PC-3 (cell line): ENCODE results near the gene ANKRD50. TPM values are rescaled to one million over a fixed set of nuclear protein-coding genes. Genes with fewer than 3 reads are reported as not detected.

Source experiments
- ATAC-seq: fragments of 200-7000 bp; cut with Tn5 transposase; 2 replicates; pipeline ENCODE4 v1.9.1; 2020; ENCODE audit warnings: mild to moderate bottlenecking, moderate library complexity
- BruUV-seq: library from RNA; stranded (reverse); fragments of 400-500 nt; replicated peaks from 2 replicates; lab custom pipeline; 2021; lab: Mats Ljungman, UMichigan
- CTCF ChIA-PET: fragments of 300-600 bp; sonication (Branson Sonifier 250); formaldehyde crosslinking; loops from one replicate; lab custom pipeline; 2022; ENCODE audit warnings: antibody characterized with exemption; lab: Charles Lee
- POLR2A ChIA-PET: fragments of 300-600 bp; sonication (Branson Sonifier 250); formaldehyde crosslinking; loops from one replicate; lab custom pipeline; 2022; ENCODE audit warnings: antibody characterized with exemption; ENCODE audit not compliant: unreplicated experiment; lab: Charles Lee
- DNase-seq: peaks from one replicate; pipeline ENCODE4 v3.0.0-alpha.2; 2015
- H2AFZ ChIP-seq: fragments of 300-600 bp; sonication (generic); 2 replicates; pipeline ENCODE4 v1.6.0; 2016; ENCODE audit warnings: antibody characterized with exemption, low read length
- H3F3A ChIP-seq: fragments of 300-600 bp; sonication (generic); one replicate; pipeline ENCODE4 v1.6.0; 2017; ENCODE audit warnings: antibody characterized with exemption, low read length, control low read depth, mild to moderate bottlenecking; ENCODE audit not compliant: unreplicated experiment
- H3K27ac ChIP-seq: fragments of 300-600 bp; sonication (generic); 2 replicates; pipeline ENCODE4 v1.5.1; 2016; ENCODE audit warnings: mild to moderate bottlenecking, low read length
- H3K27me3 ChIP-seq: fragments of 300-600 bp; sonication (generic); 2 replicates; pipeline ENCODE4 v1.6.1; 2016; ENCODE audit warnings: low read length, mixed read lengths
- H3K36me3 ChIP-seq: fragments of 300-600 bp; sonication (generic); 2 replicates; pipeline ENCODE4 v1.6.1; 2016; ENCODE audit warnings: low read depth, mixed run types, low read length, mixed read lengths
- H3K4me1 ChIP-seq: fragments of 300-600 bp; sonication (generic); 2 replicates; pipeline ENCODE4 v1.5.1; 2016; ENCODE audit warnings: low read length; ENCODE audit not compliant: insufficient read depth
- H3K4me2 ChIP-seq: fragments of 300-600 bp; sonication (generic); 2 replicates; pipeline ENCODE4 v1.6.0; 2016; ENCODE audit warnings: low read length
- H3K4me3 ChIP-seq: fragments of 300-600 bp; sonication (generic); 2 replicates; pipeline ENCODE4 v1.5.1; 2016; ENCODE audit warnings: mild to moderate bottlenecking, low read length, mixed read lengths
- H3K79me2 ChIP-seq: fragments of 300-600 bp; sonication (generic); 2 replicates; pipeline ENCODE4 v1.6.1; 2017; ENCODE audit warnings: low read length, mixed read lengths
- H3K9ac ChIP-seq: fragments of 300-600 bp; sonication (generic); 2 replicates; pipeline ENCODE4 v1.6.0; 2016; ENCODE audit warnings: mild to moderate bottlenecking, low read length
- H3K9me2 ChIP-seq: fragments of 300-600 bp; sonication (generic); replicated peaks from 2 replicates; pipeline ENCODE4 v1.6.1; 2016; ENCODE audit warnings: mixed run types, low read length, mixed read lengths
- H3K9me3 ChIP-seq: fragments of 300-600 bp; sonication (generic); 2 replicates; pipeline ENCODE4 v1.6.1; 2016; ENCODE audit warnings: low read length, mixed read lengths
- H4K20me1 ChIP-seq: fragments of 300-600 bp; sonication (generic); 2 replicates; pipeline ENCODE4 v1.6.1; 2016; ENCODE audit warnings: low read length, mixed read lengths
- CTCF ChIP-seq: fragments of 300-600 bp; sonication (generic); conservative IDR thresholded peaks from 2 replicates; pipeline ENCODE4 v1.5.1; 2017; ENCODE audit warnings: antibody characterized with exemption, low read depth, mild to moderate bottlenecking, low read length
- EZH2 ChIP-seq: fragments of 300-600 bp; sonication (generic); IDR thresholded peaks from one replicate; pipeline ENCODE4 v1.6.1; 2017; ENCODE audit warnings: antibody characterized with exemption, mild to moderate bottlenecking, low read length; ENCODE audit not compliant: unreplicated experiment
- EZH2phosphoT487 ChIP-seq: fragments of 300-600 bp; sonication (generic); IDR thresholded peaks from 2 replicates; pipeline ENCODE4 v1.6.1; 2018; ENCODE audit warnings: mild to moderate bottlenecking, antibody characterized with exemption, low read length, borderline replicate concordance
- intact Hi-C: fragments of 100-400 bp; cut with micrococcal nuclease; formaldehyde crosslinking; loops from 2 replicates; pipeline ENCODE4 v1.9.0; 2023
- total RNA-seq: library from RNA; depleted of rRNA; stranded (reverse); fragments of >200 nt; gene quantifications from 2 replicates; pipeline ENCODE4 v1.2.3, GENCODE V29; 2014

The ANKRD50 gene
- total RNA-seq, 1 experiment from 2014 or later: 26.3 TPM

- Histone ChIP-seq H3K4me2 (peak overlapping the region; percentile 95), H3K27ac (peak overlapping the region; percentile 93), H3F3A (no peaks in the 10 kb centered on the region), H3K79me2 (peaks cover 42% of the 10 kb centered on the region), H3K9me2 (no peaks in the 10 kb centered on the region), H4K20me1 (peaks cover 32% of the 10 kb centered on the region), H3K9ac (peak overlapping the region; percentile 85), H3K4me3 (peak overlapping the region; percentile 77), H3K36me3 (peaks cover 8% of the 10 kb centered on the region; the same call in 1 of the 2 replicates), H3K4me1 (peaks cover 23% of the 10 kb centered on the region), H3K9me3 (no peaks in the 10 kb centered on the region), H2AFZ (peak overlapping the region; percentile 99), H3K27me3 (no peaks in the 10 kb centered on the region)
- TSS peak; percentile 97 for BruUV-seq
- TF ChIP-seq CTCF (peak; percentile 51; the same call in 1 of the 2 replicates), EZH2 (no peak)
- ATAC-seq (peak; percentile 34), DNase-seq (peak; percentile 65)
- ChIA-PET POLR2A (no interaction called here), CTCF (no interaction called here)
- intact Hi-C loops: loop anchor here (2.0 to 5.0 kb wide), 2 partner anchors 230 to 534 kb away; no protein-coding TSS in a partner anchor
Measured at GRCh38 chr4:124713185-124713592, 657 bp upstream of the ANKRD50 start.

GRCh38 chr4:124711471-124712371 is 811 bp downstream of the ANKRD50 start:
- ChIA-PET POLR2A (interaction anchor here (0.6 kb wide), 1 partner anchor 58 kb away, joined by 3 read pairs; no protein-coding TSS in a partner anchor), CTCF (interaction anchor here (0.6 to 0.7 kb wide), 2 partner anchors 70 to 323 kb away, joined by 6 to 8 read pairs; no protein-coding TSS in a partner anchor)
- ATAC-seq (peak; percentile 59), DNase-seq (peak; percentile 62)
- peak; percentile 26; the same call in 1 of the 2 replicates for TF ChIP-seq CTCF
- TF ChIP-seq EZH2phosphoT487: no peak
- peak overlapping the region; percentile 85 for H3K9ac ChIP-seq
- H3K9me2 ChIP-seq: no peaks in the 10 kb centered on the region
- H3K4me3 ChIP-seq: peak overlapping the region; percentile 92
- peak overlapping the region; percentile 89 for H3K27ac ChIP-seq
- BruUV-seq: TSS peak; percentile 42
- peaks cover 45% of the 10 kb centered on the region for H4K20me1 ChIP-seq
- no peaks in the 10 kb centered on the region for H3K9me3 ChIP-seq
- H3F3A ChIP-seq: no peaks in the 10 kb centered on the region
- H2AFZ ChIP-seq: peak overlapping the region; percentile 64
- H3K4me2 ChIP-seq: peak overlapping the region; percentile 84
- peaks cover 38% of the 10 kb centered on the region for H3K4me1 ChIP-seq
- peaks cover 57% of the 10 kb centered on the region for H3K79me2 ChIP-seq
- H3K27me3 ChIP-seq: no peaks in the 10 kb centered on the region
- H3K36me3 ChIP-seq: peaks cover 17% of the 10 kb centered on the region
- intact Hi-C loops: loop anchor here (1.0 to 5.0 kb wide), 5 partner anchors 231 to 536 kb away; no protein-coding TSS in a partner anchor
